SK-N-SH (cell line): ENCODE data around the gene THSD4. TPM values are rescaled to one million over a fixed set of nuclear protein-coding genes. Genes with fewer than 3 reads are reported as not detected.

Source experiments
- CTCF ChIA-PET: fragments of 300-600, 350-600 bp; formaldehyde crosslinking; extraction: SDS; loops from one replicate; lab custom pipeline; 2021; lab: Yijun Ruan, JAX
- POLR2A ChIA-PET: fragments of 350-600 bp; sonication (Branson Sonifier 250); formaldehyde crosslinking; extraction: SDS; loops from one replicate; lab custom pipeline; 2020; ENCODE audit warnings: antibody characterized with exemption, inconsistent platforms; lab: Yijun Ruan, JAX
- DNase-seq: peaks from one replicate; pipeline ENCODE4 v3.0.0; 2012
- H2AFZ ChIP-seq: fragments of 200-600 bp; sonication (generic); 2 replicates; pipeline ENCODE4 v1.8.1; 2016; ENCODE audit warnings: antibody characterized with exemption, mild to moderate bottlenecking, low read depth
- H3F3A ChIP-seq: fragments of 200-600 bp; sonication (generic); replicated peaks from 2 replicates; pipeline ENCODE3; 2016; ENCODE audit warnings: antibody characterized with exemption, mild to moderate bottlenecking; ENCODE audit not compliant: insufficient read depth
- H3K27ac ChIP-seq, 2 experiments: fragments of 200-500 bp in 1 of 2; fragments of 200-600 bp in 1 of 2; sonication (Bioruptor generic) in 1 of 2; sonication (generic), shearing (Covaris generic) in 1 of 2; 2 replicates each; pipeline versions ENCODE4 v1.5.1 to v1.6.1; 2014 to 2016; ENCODE audit warnings: low read depth in 2 of 2, inconsistent platforms in 1 of 2, low read length in 1 of 2, mild to moderate bottlenecking in 1 of 2, mixed read lengths in 1 of 2
- H3K27me3 ChIP-seq: fragments of 200-600 bp; sonication (generic), shearing (Covaris generic); 2 replicates; pipeline ENCODE4 v1.6.1; 2016; ENCODE audit warnings: mixed run types; ENCODE audit not compliant: insufficient read depth
- H3K36me3 ChIP-seq, 2 experiments: fragments of 200-500 bp in 1 of 2; fragments of 200-600 bp in 1 of 2; sonication (Bioruptor generic) in 1 of 2; sonication (generic) in 1 of 2; replicated peaks in 1 of 2; 2 replicates each; pipeline versions ENCODE3 to v1.5.1; 2014 to 2016; ENCODE audit warnings: low read length in 1 of 2, mild to moderate bottlenecking in 1 of 2; ENCODE audit not compliant: insufficient read depth in 2 of 2, control insufficient read depth in 1 of 2
- H3K4me1 ChIP-seq, 2 experiments: fragments of 200-500 bp in 1 of 2; fragments of 200-600 bp in 1 of 2; sonication (Bioruptor generic) in 1 of 2; sonication (generic), shearing (Covaris generic) in 1 of 2; 2 replicates each; pipeline versions ENCODE4 v1.5.1 to v1.6.1; 2014 to 2016; ENCODE audit warnings: low read depth in 1 of 2, low read length in 1 of 2, mixed run types in 1 of 2; ENCODE audit not compliant: insufficient read depth in 2 of 2, control insufficient read depth in 1 of 2
- H3K4me2 ChIP-seq: fragments of 200-600 bp; sonication (generic), shearing (Covaris generic); 2 replicates; pipeline ENCODE4 v1.6.1; 2017; ENCODE audit warnings: mixed run types
- H3K4me3 ChIP-seq, 2 experiments: fragments of 200-500 bp in 1 of 2; fragments of 200-600 bp in 1 of 2; sonication (Bioruptor generic) in 1 of 2; sonication (generic), shearing (Covaris generic) in 1 of 2; 2 replicates each; pipeline versions ENCODE4 v1.5.1 to v1.8.1; 2014 to 2016; ENCODE audit warnings: low read depth in 2 of 2, inconsistent platforms in 1 of 2, low read length in 1 of 2, mild to moderate bottlenecking in 1 of 2, mixed read lengths in 1 of 2, moderate library complexity in 1 of 2
- H3K79me2 ChIP-seq: fragments of 200-600 bp; sonication (generic); 2 replicates; pipeline ENCODE4 v1.8.1; 2017; ENCODE audit warnings: mild to moderate bottlenecking; ENCODE audit not compliant: insufficient read depth
- H3K9ac ChIP-seq: fragments of 200-600 bp; sonication (generic); 2 replicates; pipeline ENCODE4 v1.6.1; 2017; ENCODE audit warnings: mixed run types
- H3K9me2 ChIP-seq: fragments of 200-600 bp; sonication (generic); 2 replicates; pipeline ENCODE4 v1.6.1; 2017; ENCODE audit warnings: mixed run types
- H3K9me3 ChIP-seq: fragments of 200-600 bp; sonication (generic); 2 replicates; pipeline ENCODE4 v1.6.1; 2017; ENCODE audit warnings: mixed run types, mild to moderate bottlenecking, moderate library complexity
- H4K20me1 ChIP-seq: fragments of 200-600 bp; sonication (generic); 2 replicates; pipeline ENCODE4 v1.6.1; 2017; ENCODE audit warnings: mild to moderate bottlenecking, mixed run types; ENCODE audit not compliant: insufficient read depth
- CHD2 ChIP-seq: fragments of 150-350 bp; IDR thresholded peaks from 2 replicates; pipeline ENCODE4 v1.6.1; 2018; ENCODE audit warnings: low read length; ENCODE audit not compliant: partially characterized antibody
- FOXJ3 ChIP-seq: sonication (generic); formaldehyde crosslinking; IDR thresholded peaks from 2 replicates; pipeline ENCODE4 v1.5.1; 2020; ENCODE audit warnings: mild to moderate bottlenecking, missing genetic modification reagents
- GATA2 ChIP-seq: sonication (generic); formaldehyde crosslinking; IDR thresholded peaks from 2 replicates; pipeline ENCODE4 v1.5.0; 2020; ENCODE audit warnings: mild to moderate bottlenecking, missing genetic modification reagents
- MXI1 ChIP-seq: IDR thresholded peaks from 2 replicates; pipeline ENCODE4 v1.6.1; 2012; ENCODE audit warnings: mild to moderate bottlenecking, low read depth, low read length, improper control_type of control experiment
- NFIC ChIP-seq: IDR thresholded peaks from 2 replicates; pipeline ENCODE4 v1.4.0; 2012; ENCODE audit warnings: borderline replicate concordance
- NRF1 ChIP-seq: IDR thresholded peaks from 2 replicates; pipeline ENCODE4 v1.6.1; 2012; ENCODE audit warnings: low read depth, mild to moderate bottlenecking, low read length
- RAD21 ChIP-seq: IDR thresholded peaks from 2 replicates; pipeline ENCODE4 v1.6.1; 2012; ENCODE audit warnings: mild to moderate bottlenecking, low read length
- RCOR1 ChIP-seq: fragments of 150-350 bp; IDR thresholded peaks from 2 replicates; pipeline ENCODE4 v1.6.1; 2017; ENCODE audit warnings: antibody characterized with exemption, low read length
- REST ChIP-seq: IDR thresholded peaks from 2 replicates; pipeline ENCODE4 v1.6.1; 2012; ENCODE audit warnings: mild to moderate bottlenecking, low read depth, low read length, moderate library complexity
- SIN3A ChIP-seq: IDR thresholded peaks from 2 replicates; pipeline ENCODE4 v1.6.1; 2012; ENCODE audit warnings: low read depth, mild to moderate bottlenecking, low read length, moderate library complexity, borderline replicate concordance
- TEAD4 ChIP-seq: IDR thresholded peaks from 2 replicates; pipeline ENCODE4 v1.4.0; 2012; ENCODE audit warnings: mild to moderate bottlenecking, borderline replicate concordance; ENCODE audit not compliant: insufficient read depth
- WGBS: methylation state at CpG from one replicate; pipeline ENCODE4 v1.1.6; 2017; ENCODE audit warnings: low lambda C conversion rate; 5-methylcytosine and 5-hydroxymethylcytosine counted together
- polyA plus RNA-seq, 3 experiments: library from polyadenylated mRNA; depleted of rRNA; stranded (reverse); fragments of >200 nt; gene quantifications; 2 replicates each; pipeline ENCODE4 v1.2.3, GENCODE V29; 2012
- TF ChIP-seq, protein P1 (sequence below): IDR thresholded peaks from 2 replicates; pipeline ENCODE4 v1.4.0; 2012; ENCODE audit warnings: low read depth
- TF ChIP-seq, protein P2 (sequence below): fragments of 200-600 bp; sonication (generic); IDR thresholded peaks from 2 replicates; pipeline ENCODE4 v1.6.1; 2017; ENCODE audit warnings: antibody characterized with exemption, mild to moderate bottlenecking, moderate library complexity
- TF ChIP-seq, protein P3 (sequence below): IDR thresholded peaks from 2 replicates; pipeline ENCODE4; 2012
- TF ChIP-seq, protein P4 (sequence below): fragments of 150-350 bp; IDR thresholded peaks from 2 replicates; pipeline ENCODE4 v1.6.1; 2017; ENCODE audit warnings: antibody characterized with exemption, low read length, low read depth, borderline replicate concordance

The THSD4 gene
- polyA plus RNA-seq, 1 of the 3 experiments (the other 2 are of a cell fraction): 79.1 TPM

GRCh38 chr15:71702496-71702895 is 587.2 kb downstream of the THSD4 start:
- Histone ChIP-seq H3K79me2 (no peaks in the 10 kb centered on the region), H3K36me3 (no peaks in the 10 kb centered on the region), H3K9me3 (no peaks in the 10 kb centered on the region), H3K27ac (peak overlapping the region in 1 of 2 experiments; percentile 76; a peak in 1 of 4 replicates), H3K4me1 (peaks cover 18 to 21% of the 10 kb centered on the region in 2 experiments), H3K27me3 (no peaks in the 10 kb centered on the region), H3K4me2 (no peak overlapping the region), H4K20me1 (no peaks in the 10 kb centered on the region), H3K9me2 (no peaks in the 10 kb centered on the region), H3K9ac (no peak overlapping the region), H2AFZ (no peak overlapping the region), H3K4me3 (no peak overlapping the region), H3F3A (peaks cover 14% of the 10 kb centered on the region)
- 98% methylated on average over 2 of the region's 2 CpGs for WGBS
- no peak for DNase-seq
- ChIA-PET POLR2A (no interaction called here), CTCF (no interaction called here)
- no peak for TF ChIP-seq MXI1
- TF ChIP-seq, protein P1, sequence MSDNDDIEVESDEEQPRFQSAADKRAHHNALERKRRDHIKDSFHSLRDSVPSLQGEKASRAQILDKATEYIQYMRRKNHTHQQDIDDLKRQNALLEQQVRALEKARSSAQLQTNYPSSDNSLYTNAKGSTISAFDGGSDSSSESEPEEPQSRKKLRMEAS: no peak
- no peak for TF ChIP-seq NRF1
- no peak for TF ChIP-seq TEAD4
- no peak for TF ChIP-seq RAD21
- TF ChIP-seq CHD2: no peak
- no peak for TF ChIP-seq RCOR1
- TF ChIP-seq NFIC: no peak
- no peak for TF ChIP-seq REST
- TF ChIP-seq, protein P2, sequence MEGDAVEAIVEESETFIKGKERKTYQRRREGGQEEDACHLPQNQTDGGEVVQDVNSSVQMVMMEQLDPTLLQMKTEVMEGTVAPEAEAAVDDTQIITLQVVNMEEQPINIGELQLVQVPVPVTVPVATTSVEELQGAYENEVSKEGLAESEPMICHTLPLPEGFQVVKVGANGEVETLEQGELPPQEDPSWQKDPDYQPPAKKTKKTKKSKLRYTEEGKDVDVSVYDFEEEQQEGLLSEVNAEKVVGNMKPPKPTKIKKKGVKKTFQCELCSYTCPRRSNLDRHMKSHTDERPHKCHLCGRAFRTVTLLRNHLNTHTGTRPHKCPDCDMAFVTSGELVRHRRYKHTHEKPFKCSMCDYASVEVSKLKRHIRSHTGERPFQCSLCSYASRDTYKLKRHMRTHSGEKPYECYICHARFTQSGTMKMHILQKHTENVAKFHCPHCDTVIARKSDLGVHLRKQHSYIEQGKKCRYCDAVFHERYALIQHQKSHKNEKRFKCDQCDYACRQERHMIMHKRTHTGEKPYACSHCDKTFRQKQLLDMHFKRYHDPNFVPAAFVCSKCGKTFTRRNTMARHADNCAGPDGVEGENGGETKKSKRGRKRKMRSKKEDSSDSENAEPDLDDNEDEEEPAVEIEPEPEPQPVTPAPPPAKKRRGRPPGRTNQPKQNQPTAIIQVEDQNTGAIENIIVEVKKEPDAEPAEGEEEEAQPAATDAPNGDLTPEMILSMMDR: no peak
- no peak for TF ChIP-seq FOXJ3 (CRISPR knock-in tag)
- TF ChIP-seq, protein P3, sequence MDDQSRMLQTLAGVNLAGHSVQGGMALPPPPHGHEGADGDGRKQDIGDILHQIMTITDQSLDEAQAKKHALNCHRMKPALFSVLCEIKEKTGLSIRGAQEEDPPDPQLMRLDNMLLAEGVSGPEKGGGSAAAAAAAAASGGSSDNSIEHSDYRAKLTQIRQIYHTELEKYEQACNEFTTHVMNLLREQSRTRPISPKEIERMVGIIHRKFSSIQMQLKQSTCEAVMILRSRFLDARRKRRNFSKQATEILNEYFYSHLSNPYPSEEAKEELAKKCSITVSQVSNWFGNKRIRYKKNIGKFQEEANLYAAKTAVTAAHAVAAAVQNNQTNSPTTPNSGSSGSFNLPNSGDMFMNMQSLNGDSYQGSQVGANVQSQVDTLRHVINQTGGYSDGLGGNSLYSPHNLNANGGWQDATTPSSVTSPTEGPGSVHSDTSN: no peak
- TF ChIP-seq, protein P4, sequence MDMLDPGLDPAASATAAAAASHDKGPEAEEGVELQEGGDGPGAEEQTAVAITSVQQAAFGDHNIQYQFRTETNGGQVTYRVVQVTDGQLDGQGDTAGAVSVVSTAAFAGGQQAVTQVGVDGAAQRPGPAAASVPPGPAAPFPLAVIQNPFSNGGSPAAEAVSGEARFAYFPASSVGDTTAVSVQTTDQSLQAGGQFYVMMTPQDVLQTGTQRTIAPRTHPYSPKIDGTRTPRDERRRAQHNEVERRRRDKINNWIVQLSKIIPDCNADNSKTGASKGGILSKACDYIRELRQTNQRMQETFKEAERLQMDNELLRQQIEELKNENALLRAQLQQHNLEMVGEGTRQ: no peak
- TF ChIP-seq GATA2 (CRISPR knock-in tag): no peak
- no peak for TF ChIP-seq SIN3A
